Measurements from ENCODE around the gene SYTL1. TPM values are rescaled to one million over a fixed set of nuclear protein-coding genes. Genes with fewer than 3 reads are reported as not detected.

Gene SYTL1
- total and polyA plus RNA-seq, 2 donors = 49.4 to 167 TPM

- H3K9me3 ChIP-seq (ENCODE audit: control insufficient read depth in 2 of 2, insufficient read depth in 1 of 2, low read length in 1 of 2) = no peaks in the 10 kb centered on the region
- H3K27me3 ChIP-seq (ENCODE audit: control insufficient read depth in 2 of 2, insufficient read depth in 1 of 2, low read length in 1 of 2) = peaks cover 0 to 20% of the 10 kb centered on the region in 2 donors
- H3K27ac ChIP-seq (ENCODE audit: low read depth in 1 of 2, low read length in 1 of 2) = no peak overlapping the region
- H3K4me3 ChIP-seq (ENCODE audit: low read length in 2 of 2) = peak overlapping the region; percentile 35 to 42
- H3K4me1 ChIP-seq (ENCODE audit: control insufficient read depth in 2 of 2, insufficient read depth in 2 of 2, low read length in 2 of 2) = peaks cover 5 to 18% of the 10 kb centered on the region in 2 donors
- WGBS = 85% methylated on average over 84 of the region's 84 CpGs
- peaks cover 11 to 33% of the 10 kb centered on the region in 2 donors for H3K36me3 ChIP-seq (ENCODE audit: control insufficient read depth in 2 of 2, insufficient read depth in 2 of 2, low read length in 1 of 2)
- peak in 1 of 9 donors; percentile 32 for DNase-seq (ENCODE audit: low read depth in 6 of 9, low spot score in 9 of 9)
Observed at GRCh38 chr1:27349784-27350662, 8.2 kb downstream of the SYTL1 start.

GRCh38 chr1:27350663-27351540, 9.1 kb downstream of the SYTL1 start:
- no peak overlapping the region for H3K27ac ChIP-seq (ENCODE audit: low read depth in 1 of 2, low read length in 1 of 2)

GRCh38 chr1:27351541-27352107, 9.8 kb downstream of the SYTL1 start:
- no peak overlapping the region for H3K4me3 ChIP-seq (ENCODE audit: low read length in 2 of 2)
- no peak for DNase-seq (ENCODE audit: low read depth in 6 of 9, low spot score in 9 of 9)
- peaks cover 2 to 18% of the 10 kb centered on the region in 2 donors for H3K4me1 ChIP-seq (ENCODE audit: control insufficient read depth in 2 of 2, insufficient read depth in 2 of 2, low read length in 2 of 2)
- H3K9me3 ChIP-seq (ENCODE audit: control insufficient read depth in 2 of 2, insufficient read depth in 1 of 2, low read length in 1 of 2) = no peaks in the 10 kb centered on the region
- H3K36me3 ChIP-seq (ENCODE audit: control insufficient read depth in 2 of 2, insufficient read depth in 2 of 2, low read length in 1 of 2) = peaks cover 2 to 25% of the 10 kb centered on the region in 2 donors
- peaks cover 0 to 20% of the 10 kb centered on the region in 2 donors for H3K27me3 ChIP-seq (ENCODE audit: control insufficient read depth in 2 of 2, insufficient read depth in 1 of 2, low read length in 1 of 2)
- no peak overlapping the region for H3K27ac ChIP-seq (ENCODE audit: low read depth in 1 of 2, low read length in 1 of 2)
- WGBS = 93% methylated on average over 8 of the region's 8 CpGs

More at GRCh38 chr1:27350663-27351540, 9.1 kb downstream of the SYTL1 start:
- no peaks in the 10 kb centered on the region for H3K9me3 ChIP-seq (ENCODE audit: control insufficient read depth in 2 of 2, insufficient read depth in 1 of 2, low read length in 1 of 2)
- H3K36me3 ChIP-seq (ENCODE audit: control insufficient read depth in 2 of 2, insufficient read depth in 2 of 2, low read length in 1 of 2) = peaks cover 8 to 29% of the 10 kb centered on the region in 2 donors
- no peak overlapping the region for H3K4me3 ChIP-seq (ENCODE audit: low read length in 2 of 2)
- H3K4me1 ChIP-seq (ENCODE audit: control insufficient read depth in 2 of 2, insufficient read depth in 2 of 2, low read length in 2 of 2) = peaks cover 2 to 11% of the 10 kb centered on the region in 2 donors
- peaks cover 0 to 20% of the 10 kb centered on the region in 2 donors for H3K27me3 ChIP-seq (ENCODE audit: control insufficient read depth in 2 of 2, insufficient read depth in 1 of 2, low read length in 1 of 2)
- DNase-seq (ENCODE audit: low read depth in 6 of 9, low spot score in 9 of 9) = no peak
- 93% methylated on average over 62 of the region's 62 CpGs for WGBS

GRCh38 chr1:27353166-27353565, 11.3 kb downstream of the SYTL1 start:
- Histone ChIP-seq H3K36me3 (ENCODE audit: control insufficient read depth in 2 of 2, insufficient read depth in 2 of 2, low read length in 1 of 2) (peaks cover 2 to 22% of the 10 kb centered on the region in 2 donors), H3K27ac (ENCODE audit: low read depth in 1 of 2, low read length in 1 of 2) (no peak overlapping the region), H3K4me1 (ENCODE audit: control insufficient read depth in 2 of 2, insufficient read depth in 2 of 2, low read length in 2 of 2) (peaks cover 12 to 32% of the 10 kb centered on the region in 2 donors), H3K4me3 (ENCODE audit: low read length in 2 of 2) (no peak overlapping the region), H3K27me3 (ENCODE audit: control insufficient read depth in 2 of 2, insufficient read depth in 1 of 2, low read length in 1 of 2) (peaks cover 0 to 27% of the 10 kb centered on the region in 2 donors), H3K9me3 (ENCODE audit: control insufficient read depth in 2 of 2, insufficient read depth in 1 of 2, low read length in 1 of 2) (no peaks in the 10 kb centered on the region)
- no peak for DNase-seq (ENCODE audit: low read depth in 6 of 9, low spot score in 9 of 9)
- WGBS = 97% methylated on average over 13 of the region's 13 CpGs

- Histone ChIP-seq H3K4me1 (ENCODE audit: control insufficient read depth in 2 of 2, insufficient read depth in 2 of 2, low read length in 2 of 2) (peaks cover 12 to 31% of the 10 kb centered on the region in 2 donors), H3K36me3 (ENCODE audit: control insufficient read depth in 2 of 2, insufficient read depth in 2 of 2, low read length in 1 of 2) (peaks cover 2 to 22% of the 10 kb centered on the region in 2 donors), H3K9me3 (ENCODE audit: control insufficient read depth in 2 of 2, insufficient read depth in 1 of 2, low read length in 1 of 2) (no peaks in the 10 kb centered on the region), H3K27me3 (ENCODE audit: control insufficient read depth in 2 of 2, insufficient read depth in 1 of 2, low read length in 1 of 2) (peaks cover 0 to 31% of the 10 kb centered on the region in 2 donors), H3K27ac (ENCODE audit: low read depth in 1 of 2, low read length in 1 of 2) (no peak overlapping the region), H3K4me3 (ENCODE audit: low read length in 2 of 2) (no peak overlapping the region)
- 95% methylated on average over 3 of the region's 3 CpGs for WGBS
- DNase-seq (ENCODE audit: low read depth in 6 of 9, low spot score in 9 of 9) = no peak
Observed at GRCh38 chr1:27353629-27354028, 11.8 kb downstream of the SYTL1 start.

GRCh38 chr1:27355683-27356082, 13.9 kb downstream of the SYTL1 start:
- 95% methylated on average over 5 of the region's 5 CpGs for WGBS
- Histone ChIP-seq H3K4me3 (ENCODE audit: low read length in 2 of 2) (no peak overlapping the region), H3K27ac (ENCODE audit: low read depth in 1 of 2, low read length in 1 of 2) (no peak overlapping the region), H3K27me3 (ENCODE audit: control insufficient read depth in 2 of 2, insufficient read depth in 1 of 2, low read length in 1 of 2) (peaks cover 2 to 37% of the 10 kb centered on the region in 2 donors), H3K9me3 (ENCODE audit: control insufficient read depth in 2 of 2, insufficient read depth in 1 of 2, low read length in 1 of 2) (peaks cover 0 to 3% of the 10 kb centered on the region in 2 donors), H3K36me3 (ENCODE audit: control insufficient read depth in 2 of 2, insufficient read depth in 2 of 2, low read length in 1 of 2) (peaks cover under 1 to 14% of the 10 kb centered on the region in 2 donors), H3K4me1 (ENCODE audit: control insufficient read depth in 2 of 2, insufficient read depth in 2 of 2, low read length in 2 of 2) (peaks cover 12 to 34% of the 10 kb centered on the region in 2 donors)
- DNase-seq (ENCODE audit: low read depth in 6 of 9, low spot score in 9 of 9) = no peak

GRCh38 chr1:27356277-27356618, 14.4 kb downstream of the SYTL1 start:
- no peak overlapping the region for H3K27ac ChIP-seq (ENCODE audit: low read depth in 1 of 2, low read length in 1 of 2)
- H3K27me3 ChIP-seq (ENCODE audit: control insufficient read depth in 2 of 2, insufficient read depth in 1 of 2, low read length in 1 of 2) = peaks cover 2 to 37% of the 10 kb centered on the region in 2 donors
- no peak overlapping the region for H3K4me3 ChIP-seq (ENCODE audit: low read length in 2 of 2)
- peaks cover 0 to 12% of the 10 kb centered on the region in 2 donors for H3K36me3 ChIP-seq (ENCODE audit: control insufficient read depth in 2 of 2, insufficient read depth in 2 of 2, low read length in 1 of 2)
- peaks cover 0 to 3% of the 10 kb centered on the region in 2 donors for H3K9me3 ChIP-seq (ENCODE audit: control insufficient read depth in 2 of 2, insufficient read depth in 1 of 2, low read length in 1 of 2)
- WGBS = 90% methylated on average over 13 of the region's 13 CpGs
- DNase-seq (ENCODE audit: low read depth in 6 of 9, low spot score in 9 of 9) = no peak
- peaks cover 12 to 40% of the 10 kb centered on the region in 2 donors for H3K4me1 ChIP-seq (ENCODE audit: control insufficient read depth in 2 of 2, insufficient read depth in 2 of 2, low read length in 2 of 2)

GRCh38 chr1:27356619-27357280, 14.9 kb downstream of the SYTL1 start:
- WGBS = 80% methylated on average over 37 of the region's 37 CpGs
- Histone ChIP-seq H3K27ac (ENCODE audit: low read depth in 1 of 2, low read length in 1 of 2) (peak overlapping the region in 1 of 2 donors; percentile 46), H3K36me3 (ENCODE audit: control insufficient read depth in 2 of 2, insufficient read depth in 2 of 2, low read length in 1 of 2) (peaks cover 0 to 9% of the 10 kb centered on the region in 2 donors), H3K9me3 (ENCODE audit: control insufficient read depth in 2 of 2, insufficient read depth in 1 of 2, low read length in 1 of 2) (peaks cover 0 to 3% of the 10 kb centered on the region in 2 donors), H3K4me3 (ENCODE audit: low read length in 2 of 2) (peak overlapping the region; percentile 46 to 53), H3K4me1 (ENCODE audit: control insufficient read depth in 2 of 2, insufficient read depth in 2 of 2, low read length in 2 of 2) (peaks cover 12 to 40% of the 10 kb centered on the region in 2 donors), H3K27me3 (ENCODE audit: control insufficient read depth in 2 of 2, insufficient read depth in 1 of 2, low read length in 1 of 2) (peaks cover 2 to 42% of the 10 kb centered on the region in 2 donors)
- no peak for DNase-seq (ENCODE audit: low read depth in 6 of 9, low spot score in 9 of 9)
